Mucosa of descending colon (tissue), 3 donors: ENCODE measurements around the gene NUDT4. TPM values are rescaled to one million over a fixed set of nuclear protein-coding genes. Genes with fewer than 3 reads are reported as not detected.
"Not testable (repeated sequence)": the region's sequence is repeated elsewhere in the genome, so short reads cannot be mapped to it uniquely, and the experiment has no call there.

Experiments used
- ATAC-seq: fragments of 200-7000 bp; cut with Tn5 transposase; one replicate; pipeline ENCODE4 v1.9.1; 2020; ENCODE audit warnings: mild to moderate bottlenecking, moderate library complexity
- DNase-seq, 3 donors: peaks; one replicate each; pipeline ENCODE4 v3.0.0-alpha.2; 2020
- H3K36me3 ChIP-seq: fragments of 200-600 bp; one replicate; pipeline ENCODE4 v1.8.0; 2021; ENCODE audit warnings: low read depth, mild to moderate bottlenecking
- H3K4me1 ChIP-seq: fragments of 200-600 bp; one replicate; pipeline ENCODE4 v1.8.0; 2021; ENCODE audit warnings: low read depth, mild to moderate bottlenecking
- H3K4me3 ChIP-seq: fragments of 200-600 bp; one replicate; pipeline ENCODE4 v1.8.0; 2021; ENCODE audit warnings: mild to moderate bottlenecking
- H3K9me3 ChIP-seq: fragments of 200-600 bp; one replicate; pipeline ENCODE4 v1.8.0; 2021; ENCODE audit warnings: mild to moderate bottlenecking
- intact Hi-C, 2 donors: fragments of 100-400 bp; cut with DNase I in 1 of 2; cut with micrococcal nuclease in 1 of 2; formaldehyde crosslinking; loops; one replicate each; pipeline versions ENCODE4 v1.11.0 to v1.11.1; 2022; cut with DNase I, micrococcal nuclease
- total RNA-seq, 3 donors: library from RNA; stranded (reverse); fragmentation: NEBNext Ultra II Directional in 2 of 3; extraction: Animal tissue kit (Norgen Biotek cat#: 25700) in 2 of 3; gene quantifications; one replicate each; pipeline versions ENCODE4 v1.2.1 to v1.2.4, GENCODE V29; 2021 to 2023
- TF ChIP-seq, protein P1 (sequence below): fragments of 200-600 bp; IDR thresholded peaks from one replicate; pipeline ENCODE4 v1.8.0; 2022; ENCODE audit warnings: antibody characterized with exemption, mild to moderate bottlenecking
- donor health status: DM: no; HTN: no; CAD: no; lungs with moderate emphysema.
- donor health status: DM: no; HTN: no; CAD: no.
- donor health status: DM: no; HTN: yes; CAD: no.

The NUDT4 gene
- total RNA-seq, 3 donors from 2014 or later, result 76.9 to 136 (median 121) TPM

DNA sequence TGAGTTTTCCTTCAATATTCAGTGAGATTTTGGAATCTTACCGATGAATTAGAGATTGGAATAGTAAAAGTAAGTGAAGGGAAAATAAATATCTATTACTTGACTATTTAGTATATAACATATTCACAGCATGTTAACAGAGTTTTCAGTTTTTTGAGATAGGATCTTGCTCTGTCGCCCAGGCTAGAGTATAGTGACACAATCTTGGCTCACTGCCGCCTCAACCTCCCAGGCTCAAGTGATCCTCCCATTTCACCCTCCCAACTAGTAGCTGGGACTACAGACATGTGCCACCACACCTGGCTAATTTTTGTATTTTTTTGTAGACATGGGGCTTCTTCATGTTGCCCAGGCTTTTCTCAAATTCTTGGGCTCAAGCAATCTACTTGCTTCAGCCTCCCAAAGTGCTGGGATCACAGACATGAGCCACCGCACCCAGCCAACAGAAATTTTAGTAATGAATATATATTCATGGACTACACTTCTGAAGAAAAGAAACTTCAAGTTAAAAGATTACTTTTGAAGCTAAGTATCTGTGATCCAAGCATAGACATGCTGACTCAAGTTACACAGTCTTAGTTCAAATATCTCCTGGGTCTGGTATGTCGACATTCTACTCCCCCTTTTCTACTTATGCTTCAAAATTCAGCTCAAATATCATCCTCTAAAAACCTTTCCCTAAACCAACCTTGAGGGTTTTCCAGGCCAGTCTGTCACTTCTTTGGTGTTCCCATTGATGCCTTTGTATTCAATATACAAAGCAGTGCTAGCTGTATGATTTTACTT, 50.2 kb downstream of the NUDT4 start:
- no peaks in the 10 kb centered on the region for H3K9me3 ChIP-seq
- ATAC-seq, result no peak
- H3K4me1 ChIP-seq, result peaks cover 17% of the 10 kb centered on the region
- H3K4me3 ChIP-seq, result no peak overlapping the region
- DNase-seq, result no peak
- no peaks in the 10 kb centered on the region for H3K36me3 ChIP-seq
- TF ChIP-seq, protein P1, sequence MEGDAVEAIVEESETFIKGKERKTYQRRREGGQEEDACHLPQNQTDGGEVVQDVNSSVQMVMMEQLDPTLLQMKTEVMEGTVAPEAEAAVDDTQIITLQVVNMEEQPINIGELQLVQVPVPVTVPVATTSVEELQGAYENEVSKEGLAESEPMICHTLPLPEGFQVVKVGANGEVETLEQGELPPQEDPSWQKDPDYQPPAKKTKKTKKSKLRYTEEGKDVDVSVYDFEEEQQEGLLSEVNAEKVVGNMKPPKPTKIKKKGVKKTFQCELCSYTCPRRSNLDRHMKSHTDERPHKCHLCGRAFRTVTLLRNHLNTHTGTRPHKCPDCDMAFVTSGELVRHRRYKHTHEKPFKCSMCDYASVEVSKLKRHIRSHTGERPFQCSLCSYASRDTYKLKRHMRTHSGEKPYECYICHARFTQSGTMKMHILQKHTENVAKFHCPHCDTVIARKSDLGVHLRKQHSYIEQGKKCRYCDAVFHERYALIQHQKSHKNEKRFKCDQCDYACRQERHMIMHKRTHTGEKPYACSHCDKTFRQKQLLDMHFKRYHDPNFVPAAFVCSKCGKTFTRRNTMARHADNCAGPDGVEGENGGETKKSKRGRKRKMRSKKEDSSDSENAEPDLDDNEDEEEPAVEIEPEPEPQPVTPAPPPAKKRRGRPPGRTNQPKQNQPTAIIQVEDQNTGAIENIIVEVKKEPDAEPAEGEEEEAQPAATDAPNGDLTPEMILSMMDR, result no peak
- intact Hi-C loops, result loop anchor here in 1 of 2 donors (10.0 kb wide), 1 partner anchor 643 kb away; no protein-coding TSS in a partner anchor

DNA sequence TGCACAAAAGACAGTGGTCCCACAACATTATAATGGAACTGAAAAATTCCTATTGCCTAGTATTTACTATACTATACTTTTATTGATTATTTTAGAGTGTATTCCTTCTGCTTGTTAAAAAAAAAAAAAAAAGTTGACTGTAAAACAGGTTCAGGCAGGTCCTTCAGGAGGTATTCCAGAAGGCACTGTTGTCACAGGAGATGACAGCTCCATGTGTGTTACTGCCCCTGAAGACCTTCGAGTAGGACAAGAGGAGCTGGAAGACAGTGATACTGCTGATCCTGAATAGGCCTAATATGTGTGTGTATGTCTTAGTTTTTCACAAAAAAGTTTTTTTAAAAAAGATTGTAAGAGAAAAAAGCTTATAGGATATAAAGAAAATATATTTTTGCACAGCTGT, 51.7 kb downstream of the NUDT4 start:
- intact Hi-C loops, result loop anchor here in 1 of 2 donors (10.0 kb wide), 1 partner anchor 645 kb away; no protein-coding TSS in a partner anchor
- peaks cover 17% of the 10 kb centered on the region for H3K4me1 ChIP-seq
- no peak overlapping the region for H3K4me3 ChIP-seq
- DNase-seq (no peak), ATAC-seq (no peak)
- TF ChIP-seq, protein P1, result no peak
- no peaks in the 10 kb centered on the region for H3K9me3 ChIP-seq
- H3K36me3 ChIP-seq, result no peaks in the 10 kb centered on the region

DNA sequence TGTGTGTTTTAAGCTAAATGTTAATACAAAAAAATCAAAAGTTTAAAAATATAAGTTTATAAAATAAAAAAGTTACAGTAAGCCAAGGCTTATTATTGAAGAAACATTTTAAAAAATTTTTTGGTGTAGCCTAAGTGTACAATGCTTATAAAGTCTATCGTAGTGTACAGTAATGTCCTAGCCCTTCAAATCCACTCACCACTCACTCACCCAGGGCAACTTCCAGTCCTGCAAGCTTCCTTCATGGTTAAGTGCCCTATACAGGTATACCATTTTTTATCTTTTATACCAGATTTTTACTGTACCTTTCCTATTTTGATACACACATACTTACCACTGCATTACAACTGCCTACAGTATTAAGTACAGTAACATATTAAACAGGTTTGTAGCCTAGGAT, 52.1 kb downstream of the NUDT4 start:
- no peaks in the 10 kb centered on the region for H3K9me3 ChIP-seq
- peaks cover 17% of the 10 kb centered on the region for H3K4me1 ChIP-seq
- no peak for DNase-seq
- TF ChIP-seq, protein P1, result no peak
- no peaks in the 10 kb centered on the region for H3K36me3 ChIP-seq
- H3K4me3 ChIP-seq, result no peak overlapping the region
- intact Hi-C loops, result loop anchor here in 1 of 2 donors (10.0 kb wide), 1 partner anchor 645 kb away; no protein-coding TSS in a partner anchor
- ATAC-seq, result no peak

DNA sequence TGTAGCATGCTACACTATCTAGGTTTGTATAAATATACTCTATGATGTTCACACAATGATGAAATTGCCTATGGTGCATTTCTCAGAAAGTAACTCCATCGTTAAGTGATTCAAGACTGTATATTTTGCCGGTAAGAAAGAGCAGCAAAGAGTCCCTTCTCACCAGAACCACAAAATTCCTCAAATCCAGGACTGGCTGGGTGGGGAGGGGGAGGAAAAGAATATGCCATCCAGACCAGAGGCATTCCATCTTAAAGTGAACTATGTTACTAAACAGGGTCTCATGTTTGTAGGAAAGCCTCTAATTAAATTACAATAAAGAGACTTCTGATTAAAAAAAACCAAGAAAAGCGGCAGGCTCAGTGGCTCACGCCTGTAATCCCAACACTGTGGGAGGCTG, 52.6 kb downstream of the NUDT4 start:
- no peak for ATAC-seq
- no peaks in the 10 kb centered on the region for H3K9me3 ChIP-seq
- DNase-seq, result no peak
- TF ChIP-seq, protein P1, result no peak
- peaks cover 12% of the 10 kb centered on the region for H3K4me1 ChIP-seq
- intact Hi-C loops, result no loop called here
- no peaks in the 10 kb centered on the region for H3K36me3 ChIP-seq
- no peak overlapping the region for H3K4me3 ChIP-seq

DNA sequence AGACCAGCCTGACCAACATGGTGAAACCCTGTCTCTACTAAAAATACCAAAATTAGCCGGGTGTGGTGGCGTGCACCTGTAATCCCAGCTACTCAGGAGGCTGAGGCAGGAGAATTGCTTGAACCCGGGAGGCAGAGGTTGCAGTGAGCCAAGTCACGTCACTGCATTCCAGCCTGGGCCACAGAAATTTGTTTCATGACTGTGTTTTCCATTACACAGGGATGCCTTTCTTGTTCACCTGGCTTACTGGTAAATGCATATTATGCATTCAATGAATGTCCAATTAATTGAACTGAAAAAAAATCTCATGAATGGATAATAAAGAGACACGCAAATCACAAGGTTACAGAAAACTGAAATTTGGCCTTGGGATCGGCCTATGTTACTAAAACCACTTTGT, 54.3 kb downstream of the NUDT4 start:
- H3K9me3 ChIP-seq, H3K36me3 ChIP-seq, intact Hi-C loops, H3K4me3 ChIP-seq, H3K4me1 ChIP-seq, DNase-seq, ATAC-seq: not testable (repeated sequence)

DNA sequence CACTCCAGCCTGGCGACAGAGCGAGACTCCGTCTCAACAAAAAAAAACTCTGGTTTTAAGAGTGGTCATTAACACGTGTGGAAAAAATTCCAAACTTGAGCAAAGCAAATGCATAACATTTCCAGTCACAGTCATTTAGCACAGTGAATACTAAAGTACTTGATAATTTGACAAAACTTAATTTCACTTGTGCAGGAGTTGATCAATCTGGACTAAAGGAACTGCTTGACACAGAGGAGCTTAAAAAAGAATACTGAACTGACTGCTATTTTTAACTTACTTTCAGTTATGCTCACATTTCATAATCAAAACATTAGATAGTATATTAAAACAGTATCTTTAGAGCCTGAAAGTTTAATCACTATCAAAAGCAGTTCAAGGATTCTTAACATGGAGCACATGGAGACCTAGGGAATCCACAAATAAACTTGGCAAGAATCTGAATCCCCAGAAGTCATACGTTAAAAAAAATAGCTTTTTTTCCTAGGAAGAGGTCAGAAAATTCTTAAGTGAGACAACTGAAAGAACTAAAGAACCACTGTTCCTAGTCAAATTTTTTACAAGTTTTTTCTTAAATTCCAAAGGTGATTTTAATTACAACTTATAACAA, 56.6 kb downstream of the NUDT4 start:
- intact Hi-C loops, result no loop called here
- DNase-seq (no peak), ATAC-seq (no peak)
- no peaks in the 10 kb centered on the region for H3K9me3 ChIP-seq
- H3K4me3 ChIP-seq, result no peak overlapping the region
- H3K4me1 ChIP-seq, result peaks cover under 1% of the 10 kb centered on the region
- no peaks in the 10 kb centered on the region for H3K36me3 ChIP-seq
- TF ChIP-seq, protein P1, result no peak
